GM21381 (cell line): Measurements from ENCODE around the gene GTSE1.
"Not testable (repeated sequence)": the region's sequence is repeated elsewhere in the genome, so short reads cannot be mapped to it uniquely, and the experiment has no call there.

Experiments
- ATAC-seq: cut with Tn5 transposase; IDR thresholded peaks from one replicate; pipeline ENCODE4 v1.9.1; 2021; ENCODE audit warnings: mild to moderate bottlenecking, moderate library complexity; ENCODE audit not compliant: unreplicated experiment

Gene GTSE1

GRCh38 chr22:46292173-46292572 lies 4.5 kb upstream of the GTSE1 start:
- ATAC-seq, result no peak

GRCh38 chr22:46292732-46293131 lies 3.9 kb upstream of the GTSE1 start:
- no peak for ATAC-seq

- no peak for ATAC-seq
Measured at GRCh38 chr22:46293577-46294260, 3.0 kb upstream of the GTSE1 start.

- no peak for ATAC-seq
Measured at GRCh38 chr22:46294784-46295183, 1.9 kb upstream of the GTSE1 start.

GRCh38 chr22:46295277-46295971 lies 1.2 kb upstream of the GTSE1 start:
- ATAC-seq, result no peak

- peak; percentile 11 for ATAC-seq
Measured at GRCh38 chr22:46297151-46297812, 612 bp downstream of the GTSE1 start.

- ATAC-seq, result no peak
Measured at GRCh38 chr22:46299101-46299500, 2.4 kb downstream of the GTSE1 start.

- ATAC-seq, result no peak
Measured at GRCh38 chr22:46300491-46300890, 3.8 kb downstream of the GTSE1 start.

GRCh38 chr22:46303347-46303965 lies 6.8 kb downstream of the GTSE1 start:
- no peak for ATAC-seq

GRCh38 chr22:46308283-46308988 lies 11.8 kb downstream of the GTSE1 start:
- no peak for ATAC-seq

GRCh38 chr22:46309526-46310085 lies 12.9 kb downstream of the GTSE1 start:
- ATAC-seq, result no peak

- ATAC-seq, result no peak
Measured at GRCh38 chr22:46312056-46312455, 15.4 kb downstream of the GTSE1 start.

- not testable (repeated sequence) for ATAC-seq
Measured at GRCh38 chr22:46312848-46313247, 16.2 kb downstream of the GTSE1 start.

GRCh38 chr22:46315976-46316375 lies 19.3 kb downstream of the GTSE1 start:
- no peak for ATAC-seq

GRCh38 chr22:46317646-46318045 lies 21.0 kb downstream of the GTSE1 start:
- no peak for ATAC-seq

- no peak for ATAC-seq
Measured at GRCh38 chr22:46318576-46318975, 21.9 kb downstream of the GTSE1 start.

- no peak for ATAC-seq
Measured at GRCh38 chr22:46319319-46319718, 22.6 kb downstream of the GTSE1 start.

- ATAC-seq, result no peak
Measured at GRCh38 chr22:46320166-46320710, 23.6 kb downstream of the GTSE1 start.

GRCh38 chr22:46320716-46321386 lies 24.2 kb downstream of the GTSE1 start:
- ATAC-seq, result no peak

- ATAC-seq, result no peak
Measured at GRCh38 chr22:46322711-46323110, 26.0 kb downstream of the GTSE1 start.
